B cell (primary cell): ENCODE data around the gene HOXA5. TPM values are rescaled to one million over a fixed set of nuclear protein-coding genes. Genes with fewer than 3 reads are reported as not detected.

Experiments used
- ATAC-seq: fragments of 200-7000 bp; cut with Tn5 transposase; one replicate; pipeline ENCODE4 v1.10.0; 2021; ENCODE audit warnings: low read depth, mild to moderate bottlenecking, moderate number of reproducible peaks, moderate library complexity
- CTCF ChIA-PET: fragments of 350-600 bp; sonication (Branson Sonifier 250); formaldehyde crosslinking; loops from one replicate; lab custom pipeline; 2021; ENCODE audit warnings: antibody characterized with exemption, inconsistent platforms; lab: Charles Lee
- POLR2A ChIA-PET: fragments of 350-600 bp; sonication (Branson Sonifier 250); formaldehyde crosslinking; loops from one replicate; lab custom pipeline; 2021; ENCODE audit warnings: antibody characterized with exemption; lab: Charles Lee
- DNase-seq: peaks from one replicate; pipeline ENCODE4 v3.0.0; 2013
- H2AFZ ChIP-seq: 2 replicates; pipeline ENCODE4 v1.6.1; 2012; ENCODE audit warnings: mild to moderate bottlenecking, low read depth, low read length; ENCODE audit not compliant: insufficient read depth, poor library complexity, severe bottlenecking
- H3K27ac ChIP-seq, 2 donors: 1 replicate in 1 of 2; 2 replicates in 1 of 2; pipeline ENCODE4 v1.5.1; 2012 to 2013; ENCODE audit warnings: low read length in 2 of 2, mild to moderate bottlenecking in 2 of 2, moderate library complexity in 1 of 2
- H3K27me3 ChIP-seq, 4 experiments: fragments of 200-600 bp in 1 of 4; sonication (generic) in 1 of 4; replicated peaks in 1 of 4; 1 replicate in 2 of 4; 2 replicates in 2 of 4; pipeline versions ENCODE4 v1.6.1 to v1.7.0; 2013 to 2016; ENCODE audit warnings: low read length in 3 of 4, mild to moderate bottlenecking in 2 of 4, mixed read lengths in 1 of 4, moderate library complexity in 1 of 4; ENCODE audit not compliant: insufficient read depth in 4 of 4, control insufficient read depth in 3 of 4; ENCODE audit errors: control extremely low read depth in 1 of 4
- H3K36me3 ChIP-seq, 2 experiments: replicated peaks in 1 of 2; 1 replicate in 1 of 2; 2 replicates in 1 of 2; pipeline versions ENCODE4 v1.6.1 to v1.7.1; 2013; ENCODE audit warnings: low read length in 1 of 2; ENCODE audit not compliant: insufficient read depth in 2 of 2, control insufficient read depth in 1 of 2; ENCODE audit errors: control extremely low read depth in 1 of 2, extremely low read depth in 1 of 2
- H3K4me1 ChIP-seq, 2 donors: fragments of 200-600 bp in 1 of 2; sonication (generic) in 1 of 2; 1 replicate in 1 of 2; 2 replicates in 1 of 2; pipeline versions ENCODE4 v1.5.1 to v1.6.1; 2013 to 2017; ENCODE audit warnings: low read length in 2 of 2; ENCODE audit not compliant: control insufficient read depth in 2 of 2, insufficient read depth in 2 of 2
- H3K4me2 ChIP-seq: replicated peaks from 2 replicates; pipeline ENCODE3; 2012; ENCODE audit warnings: mild to moderate bottlenecking, low read depth, low read length; ENCODE audit not compliant: poor library complexity, severe bottlenecking
- H3K4me3 ChIP-seq, 5 experiments: fragments of 200-600 bp in 1 of 5; sonication (generic) in 1 of 5; 1 replicate in 3 of 5; 2 replicates in 2 of 5; pipeline versions ENCODE4 v1.5.1 to v1.7.0; 2011 to 2016; ENCODE audit warnings: low read length in 4 of 5, mild to moderate bottlenecking in 4 of 5, low read depth in 2 of 5, control low read depth in 1 of 5, moderate library complexity in 1 of 5; ENCODE audit not compliant: insufficient read depth in 1 of 5; ENCODE audit errors: control extremely low read depth in 1 of 5, extremely low read depth in 1 of 5
- H3K79me2 ChIP-seq: fragments of 200-600 bp; sonication (generic); one replicate; pipeline ENCODE4 v1.6.0; 2016; ENCODE audit warnings: low read length; ENCODE audit not compliant: control insufficient read depth, insufficient read depth
- H3K9ac ChIP-seq: fragments of 200-600 bp; sonication (generic); 2 replicates; pipeline ENCODE4 v1.6.1; 2017; ENCODE audit warnings: mild to moderate bottlenecking, low read length, moderate library complexity
- H3K9me3 ChIP-seq, 3 donors: one replicate each; pipeline versions ENCODE4 v1.6.1 to v1.7.1; 2013; ENCODE audit warnings: low read length in 2 of 3; ENCODE audit not compliant: control insufficient read depth in 2 of 3, insufficient read depth in 1 of 3; ENCODE audit errors: control extremely low read depth in 1 of 3
- H4K20me1 ChIP-seq: 2 replicates; pipeline ENCODE4 v1.6.0; 2012; ENCODE audit warnings: mild to moderate bottlenecking, low read length; ENCODE audit not compliant: insufficient read depth, control insufficient read depth, poor library complexity, severe bottlenecking
- H3K27ac Mint-ChIP-seq: one replicate; pipeline ENCODE4 v1.8.0; 2021; ENCODE audit warnings: mixed read lengths
- H3K27me3 Mint-ChIP-seq: one replicate; pipeline ENCODE4 v1.8.0; 2021; ENCODE audit warnings: mixed read lengths
- H3K4me1 Mint-ChIP-seq: one replicate; pipeline ENCODE4 v1.8.0; 2021; ENCODE audit warnings: mixed read lengths
- H3K4me3 Mint-ChIP-seq: one replicate; pipeline ENCODE4 v1.8.0; 2021; ENCODE audit warnings: mixed read lengths
- H3K9me3 Mint-ChIP-seq: one replicate; pipeline ENCODE4 v1.8.0; 2022; ENCODE audit warnings: mixed read lengths; ENCODE audit not compliant: insufficient read depth
- EZH2 ChIP-seq: IDR thresholded peaks from 2 replicates; pipeline ENCODE4 v1.6.1; 2012; ENCODE audit warnings: borderline replicate concordance, low read depth, mild to moderate bottlenecking, moderate library complexity, low read length; ENCODE audit not compliant: insufficient read depth, poor library complexity, severe bottlenecking
- WGBS: methylation state at CpG from one replicate; pipeline ENCODE4 v1.1.5; 2013; ENCODE audit warnings: missing lambda C conversion rate; ENCODE audit not compliant: insufficient coverage; 5-methylcytosine and 5-hydroxymethylcytosine counted together
- intact Hi-C: fragments of 100-400 bp; cut with micrococcal nuclease; formaldehyde crosslinking; loops from one replicate; pipeline ENCODE4 v1.10.0; 2022
- polyA plus RNA-seq: library from polyadenylated mRNA; depleted of rRNA; stranded (reverse); fragments of >200 nt; gene quantifications from 2 replicates; pipeline ENCODE4 v1.2.3, GENCODE V29; 2012
- total RNA-seq, 2 donors: library from RNA; stranded (reverse); fragments of 120-200 nt in 1 of 2; gene quantifications; 1 replicate in 1 of 2; 2 replicates in 1 of 2; pipeline versions ENCODE4 v1.2.3 to v1.2.4, GENCODE V29; 2013 to 2022
- TF ChIP-seq, protein P1 (sequence below): fragments of 200-600 bp; IDR thresholded peaks from one replicate; pipeline ENCODE4 v1.8.0; 2022; ENCODE audit warnings: antibody characterized with exemption, mild to moderate bottlenecking

The HOXA5 gene
- total and polyA plus RNA-seq, 2 donors (not counting 1 experiment from before 2014, with no cell fraction given), result not detected

DNA sequence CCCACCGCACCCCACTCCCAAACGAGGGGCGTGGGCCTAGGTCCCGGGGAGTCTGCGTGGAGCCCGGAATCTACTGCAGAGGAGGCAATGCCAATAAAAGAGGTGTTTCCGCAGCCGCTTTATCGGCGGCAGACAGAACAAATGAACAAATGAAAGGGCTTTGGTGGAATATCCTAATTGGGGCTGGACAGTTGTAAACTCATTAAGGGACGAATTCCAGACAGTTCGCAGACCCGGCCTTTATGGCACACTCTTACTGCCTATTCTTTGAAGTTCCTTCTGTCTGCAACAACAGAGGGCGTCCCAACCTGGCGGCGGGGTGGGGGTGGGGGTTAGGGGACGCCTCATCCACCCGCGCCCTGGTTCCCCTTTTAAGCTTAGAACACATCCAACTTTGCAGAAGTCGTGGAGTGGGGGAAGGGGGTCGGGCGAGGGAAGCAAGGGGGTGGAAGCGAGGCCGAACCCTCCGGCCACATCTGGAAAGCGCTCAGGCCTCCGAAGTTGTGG is 17.8 kb upstream of the HOXA5 start:
- CTCF ChIA-PET, result interaction anchor here (0.6 to 4.0 kb wide), 55 partner anchors 9 to 1665 kb away, joined by 3 to 122 read pairs (median 4); partner anchors contain the start of genes EVX1, HOXA11, HOXA13 and HOXA3
- Histone ChIP-seq H3K9ac (peak overlapping the region; percentile 74), H3K4me1 (peaks cover 49 to 58% of the 10 kb centered on the region in 2 donors), H3K4me3 (peak overlapping the region; percentile 24 to 76 (median 62)), H3K27ac (no peak overlapping the region), H3K4me2 (peak overlapping the region; percentile 99), H2AFZ (peak overlapping the region; percentile 92), H3K27me3 (peaks cover 1 to 88% (median 75%) of the 10 kb centered on the region in 4 experiments), H3K79me2 (no peaks in the 10 kb centered on the region), H3K36me3 (no peaks in the 10 kb centered on the region), H3K9me3 (peaks cover 0 to 76% (median 11%) of the 10 kb centered on the region in 3 donors), H4K20me1 (peaks cover 4% of the 10 kb centered on the region)
- Mint-ChIP-seq H3K9me3 (no peaks in the 10 kb centered on the region), H3K4me3 (peak overlapping the region; percentile 86), H3K27me3 (peaks cover 72% of the 10 kb centered on the region), H3K4me1 (peaks cover 38% of the 10 kb centered on the region), H3K27ac (peak overlapping the region; percentile 67)
- WGBS, result 0% methylated on average over 13 of the region's 27 CpGs
- TF ChIP-seq, protein P1, sequence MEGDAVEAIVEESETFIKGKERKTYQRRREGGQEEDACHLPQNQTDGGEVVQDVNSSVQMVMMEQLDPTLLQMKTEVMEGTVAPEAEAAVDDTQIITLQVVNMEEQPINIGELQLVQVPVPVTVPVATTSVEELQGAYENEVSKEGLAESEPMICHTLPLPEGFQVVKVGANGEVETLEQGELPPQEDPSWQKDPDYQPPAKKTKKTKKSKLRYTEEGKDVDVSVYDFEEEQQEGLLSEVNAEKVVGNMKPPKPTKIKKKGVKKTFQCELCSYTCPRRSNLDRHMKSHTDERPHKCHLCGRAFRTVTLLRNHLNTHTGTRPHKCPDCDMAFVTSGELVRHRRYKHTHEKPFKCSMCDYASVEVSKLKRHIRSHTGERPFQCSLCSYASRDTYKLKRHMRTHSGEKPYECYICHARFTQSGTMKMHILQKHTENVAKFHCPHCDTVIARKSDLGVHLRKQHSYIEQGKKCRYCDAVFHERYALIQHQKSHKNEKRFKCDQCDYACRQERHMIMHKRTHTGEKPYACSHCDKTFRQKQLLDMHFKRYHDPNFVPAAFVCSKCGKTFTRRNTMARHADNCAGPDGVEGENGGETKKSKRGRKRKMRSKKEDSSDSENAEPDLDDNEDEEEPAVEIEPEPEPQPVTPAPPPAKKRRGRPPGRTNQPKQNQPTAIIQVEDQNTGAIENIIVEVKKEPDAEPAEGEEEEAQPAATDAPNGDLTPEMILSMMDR, result peak; percentile 62
- TF ChIP-seq EZH2, result no peak
- intact Hi-C loops, result loop anchor here (1.0 to 10.0 kb wide), 9 partner anchors 40 to 1084 kb away; partner anchors contain the start of gene HOXA13
- DNase-seq (no peak), ATAC-seq (peak; percentile 23)
- POLR2A ChIA-PET, result interaction anchor here (0.7 kb wide), 1 partner anchor 1003 kb away, joined by 3 read pairs; no protein-coding TSS in a partner anchor
